ENCODE results near the gene MFAP3.

MFAP3 gene

DNA sequence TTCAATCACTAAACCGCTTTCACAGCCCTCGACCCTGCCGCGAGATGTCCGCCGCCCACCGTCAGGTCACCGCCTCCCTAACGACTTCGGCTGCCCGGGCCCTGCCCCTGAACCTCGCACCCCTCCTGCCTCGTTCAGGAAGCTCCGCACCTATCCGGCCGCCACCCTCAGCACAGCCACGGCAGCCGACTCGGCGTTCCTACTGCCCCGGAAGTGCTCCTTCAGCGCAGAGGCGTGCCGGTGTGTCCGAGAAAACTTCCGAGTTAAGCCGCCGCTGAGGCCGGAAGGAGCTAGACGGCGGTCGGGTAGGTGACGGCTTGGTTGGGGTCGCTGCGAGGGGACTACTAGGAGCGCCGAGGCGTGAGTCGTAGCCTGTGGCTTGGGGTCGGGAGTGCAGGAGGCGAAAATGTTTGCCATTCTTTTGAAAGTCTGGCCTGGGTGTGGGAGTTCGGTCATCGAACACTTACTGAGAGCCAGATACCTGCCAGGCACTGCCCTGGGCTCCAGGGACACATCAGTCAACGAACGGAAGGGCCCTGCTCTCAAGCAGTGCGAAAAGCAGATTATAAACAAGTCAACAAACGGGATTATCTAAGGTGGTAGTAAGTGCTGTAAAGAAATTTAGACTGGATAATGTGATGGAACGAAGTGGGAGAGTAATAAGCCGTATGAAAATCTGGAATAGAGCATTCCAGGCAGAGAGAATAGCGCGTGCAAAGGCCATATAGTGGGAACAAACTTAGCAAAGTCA is at the start of gene MFAP3, which contains the start of gene FAM114A2:
MFAP3 (plus strand) TSS at position 261 of the 751 bp plus-strand sequence. CDS start 10,756 bp downstream, outside the sequence.
FAM114A2 (minus strand) TSS at position 204 of the 751 bp plus-strand sequence. CDS start 3,957 bp downstream, outside the sequence.
- TF ChIP-seq, protein P1, sequence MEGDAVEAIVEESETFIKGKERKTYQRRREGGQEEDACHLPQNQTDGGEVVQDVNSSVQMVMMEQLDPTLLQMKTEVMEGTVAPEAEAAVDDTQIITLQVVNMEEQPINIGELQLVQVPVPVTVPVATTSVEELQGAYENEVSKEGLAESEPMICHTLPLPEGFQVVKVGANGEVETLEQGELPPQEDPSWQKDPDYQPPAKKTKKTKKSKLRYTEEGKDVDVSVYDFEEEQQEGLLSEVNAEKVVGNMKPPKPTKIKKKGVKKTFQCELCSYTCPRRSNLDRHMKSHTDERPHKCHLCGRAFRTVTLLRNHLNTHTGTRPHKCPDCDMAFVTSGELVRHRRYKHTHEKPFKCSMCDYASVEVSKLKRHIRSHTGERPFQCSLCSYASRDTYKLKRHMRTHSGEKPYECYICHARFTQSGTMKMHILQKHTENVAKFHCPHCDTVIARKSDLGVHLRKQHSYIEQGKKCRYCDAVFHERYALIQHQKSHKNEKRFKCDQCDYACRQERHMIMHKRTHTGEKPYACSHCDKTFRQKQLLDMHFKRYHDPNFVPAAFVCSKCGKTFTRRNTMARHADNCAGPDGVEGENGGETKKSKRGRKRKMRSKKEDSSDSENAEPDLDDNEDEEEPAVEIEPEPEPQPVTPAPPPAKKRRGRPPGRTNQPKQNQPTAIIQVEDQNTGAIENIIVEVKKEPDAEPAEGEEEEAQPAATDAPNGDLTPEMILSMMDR (conservative IDR thresholded peaks at IDR 0.05; ENCODE audit: control insufficient read depth, insufficient read depth, low read depth, low read length) = no peak
- peak within 1 kb of the TSS; percentile 95 for H3K4me3 ChIP-seq (ENCODE audit: control insufficient read depth, low read depth, low read length)
- DNase-seq (ENCODE audit: low read depth) = peak; percentile 80

DNA sequence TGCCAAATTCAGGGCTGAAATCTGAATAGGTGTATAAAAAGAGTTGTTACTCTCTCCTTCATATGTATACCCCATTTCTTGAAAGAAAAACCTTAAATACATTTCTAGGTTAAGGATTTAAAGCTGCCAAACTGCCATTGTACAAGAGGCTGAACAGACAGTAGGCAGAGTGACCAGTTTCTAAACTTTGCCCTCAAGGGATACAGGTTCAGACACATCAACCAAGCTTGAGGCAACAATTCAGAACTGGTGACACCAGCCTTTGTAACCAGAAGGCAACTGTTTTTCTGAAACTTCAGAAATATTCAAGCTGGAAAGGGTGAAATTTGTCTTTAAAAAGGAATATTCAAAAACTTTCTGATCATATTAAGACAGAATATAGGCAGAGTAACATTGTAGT is 47.6 kb upstream of the MFAP3 start:
- TF ChIP-seq, protein P1 (conservative IDR thresholded peaks at IDR 0.05; ENCODE audit: control insufficient read depth, insufficient read depth, low read depth, low read length) = no peak
- no peak overlapping the region for H3K4me3 ChIP-seq (ENCODE audit: control insufficient read depth, low read depth, low read length)
- DNase-seq (ENCODE audit: low read depth) = no peak

DNA sequence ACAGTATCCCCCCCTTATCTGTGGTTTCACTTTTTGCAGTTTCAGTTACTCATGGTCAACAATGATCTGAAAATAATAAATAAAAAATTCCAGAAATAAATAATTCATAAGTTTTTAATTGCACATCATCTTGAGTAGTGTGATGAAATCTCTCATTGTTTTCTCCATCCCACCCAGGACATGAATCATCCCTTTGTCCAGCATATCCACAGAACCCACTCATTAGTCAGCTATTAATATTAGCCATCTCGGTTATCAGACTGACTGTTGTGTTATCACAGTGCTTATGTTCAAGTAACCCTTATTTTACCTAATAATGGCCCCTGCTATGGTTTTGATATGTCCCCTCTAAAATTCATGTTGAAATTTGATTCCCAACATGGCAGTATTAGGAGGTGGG is 40.8 kb upstream of the MFAP3 start:
- TF ChIP-seq, protein P1 (conservative IDR thresholded peaks at IDR 0.05; ENCODE audit: control insufficient read depth, insufficient read depth, low read depth, low read length) = no peak
- DNase-seq (ENCODE audit: low read depth) = peak; percentile 27

DNA sequence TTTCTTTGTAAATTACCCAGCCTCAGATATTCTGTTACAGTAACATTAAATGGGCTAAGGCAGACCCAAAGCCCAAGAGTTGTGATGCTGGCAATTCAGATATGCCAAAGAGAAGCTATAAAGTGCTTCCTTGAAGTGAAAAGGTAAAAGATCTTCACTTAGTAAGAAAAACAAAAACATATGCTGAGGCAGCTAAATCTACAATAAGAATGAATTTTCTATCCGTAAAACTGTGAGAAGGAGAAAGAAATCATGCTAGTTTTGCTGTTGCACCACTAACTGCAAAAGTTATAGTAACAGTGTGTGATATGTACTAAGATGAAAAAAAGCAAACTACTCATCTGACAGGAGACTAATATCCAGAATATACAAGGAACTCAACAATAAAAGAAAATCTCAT is 40.0 kb upstream of the MFAP3 start:
- TF ChIP-seq, protein P1 (conservative IDR thresholded peaks at IDR 0.05; ENCODE audit: control insufficient read depth, insufficient read depth, low read depth, low read length) = no peak
- no peak for DNase-seq (ENCODE audit: low read depth)
- H3K4me3 ChIP-seq (ENCODE audit: control insufficient read depth, low read depth, low read length) = no peak overlapping the region

More for the DNA sequence above, 40.8 kb upstream of the MFAP3 start:
- no peak overlapping the region for H3K4me3 ChIP-seq (ENCODE audit: control insufficient read depth, low read depth, low read length)

DNA sequence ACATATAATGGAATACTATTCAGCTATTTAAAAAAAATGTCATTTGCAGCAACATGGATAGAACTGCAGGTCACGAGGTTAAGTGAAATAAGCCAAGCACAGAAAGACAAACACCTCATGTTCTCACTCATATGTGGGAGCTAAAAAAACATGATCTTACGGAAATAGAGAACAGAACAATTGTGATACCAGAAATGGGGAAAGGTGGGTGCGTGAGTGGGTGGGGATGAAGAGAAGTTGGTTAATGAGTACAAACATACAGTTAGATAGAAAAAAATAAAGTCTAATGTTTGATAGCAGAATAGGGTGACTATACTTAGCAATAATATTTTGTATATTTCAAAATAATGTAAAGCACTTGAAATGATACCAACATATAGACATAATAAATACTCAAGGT is 38.8 kb upstream of the MFAP3 start:
- TF ChIP-seq, protein P1 (conservative IDR thresholded peaks at IDR 0.05; ENCODE audit: control insufficient read depth, insufficient read depth, low read depth, low read length) = no peak
- DNase-seq (ENCODE audit: low read depth) = no peak
- H3K4me3 ChIP-seq (ENCODE audit: control insufficient read depth, low read depth, low read length) = no peak overlapping the region

DNA sequence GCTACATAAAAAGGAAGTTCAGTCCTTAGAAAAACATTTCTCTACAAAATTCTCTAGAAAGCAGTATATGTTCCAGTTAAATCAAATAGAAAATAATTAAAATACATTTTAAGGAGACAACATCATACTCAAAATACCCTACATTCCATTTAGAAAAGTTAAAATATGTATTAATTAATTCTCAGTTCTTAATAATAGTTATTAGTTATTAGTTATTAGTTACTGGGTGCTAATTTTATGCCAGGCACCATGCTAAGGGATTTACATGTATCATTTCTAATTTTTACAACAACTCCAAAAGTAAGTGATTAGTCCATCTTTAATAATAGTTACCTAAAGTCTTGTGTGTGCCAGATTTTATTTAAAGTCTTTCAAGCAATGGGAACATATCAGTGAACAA is 38.1 kb upstream of the MFAP3 start:
- DNase-seq (ENCODE audit: low read depth) = no peak
- TF ChIP-seq, protein P1 (conservative IDR thresholded peaks at IDR 0.05; ENCODE audit: control insufficient read depth, insufficient read depth, low read depth, low read length) = no peak
- no peak overlapping the region for H3K4me3 ChIP-seq (ENCODE audit: control insufficient read depth, low read depth, low read length)

All from fibroblast of mammary gland (primary cell).